ENCODE results near the gene SLC13A4.

DNA sequence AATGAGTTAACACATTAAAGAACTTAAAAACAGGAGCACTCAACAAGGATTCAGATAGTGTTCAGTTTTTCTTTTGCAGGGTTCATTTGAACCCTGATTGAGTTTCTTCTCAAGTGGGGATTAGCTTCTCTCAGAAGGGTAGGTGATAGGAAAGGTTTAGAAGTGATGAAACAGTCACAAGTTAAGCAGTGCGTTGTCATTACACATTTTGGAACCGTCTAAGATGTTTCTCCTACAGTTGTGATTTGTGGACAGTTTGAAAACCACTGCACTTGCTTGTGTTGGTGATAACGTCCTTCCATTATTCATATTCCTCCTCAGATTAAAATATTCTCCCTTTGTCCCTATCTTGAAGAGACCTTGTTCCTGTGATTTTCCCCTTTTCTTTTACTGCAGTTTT lies 62.9 kb downstream of the SLC13A4 start:
- TF ChIP-seq KDM3A (CRISPR knock-in tag; IDR thresholded peaks at IDR 0.05; ENCODE audit: low read depth) (no peak), ADNP (CRISPR knock-in tag; IDR thresholded peaks at IDR 0.05) (no peak), TCF12 (IDR thresholded peaks at IDR 0.05) (no peak), TCF12 (CRISPR knock-in tag; IDR thresholded peaks at IDR 0.05) (no peak), POLR2A (IDR thresholded peaks at IDR 0.05; ENCODE audit: insufficient read depth in 1 of 2, low read depth in 2 of 2, low read length in 2 of 2) (no peak), PTBP1 (IDR thresholded peaks at IDR 0.05; ENCODE audit: low read depth, low read length, poor library complexity, severe bottlenecking) (no peak), TGIF2 (CRISPR knock-in tag; IDR thresholded peaks at IDR 0.05) (no peak), MYC (CRISPR knock-in tag; IDR thresholded peaks at IDR 0.05; ENCODE audit: borderline replicate concordance) (no peak), PLRG1 (conservative IDR thresholded peaks at IDR 0.05) (no peak), SKI (IDR thresholded peaks at IDR 0.05; ENCODE audit: partially characterized antibody) (no peak), WIZ (CRISPR knock-in tag; IDR thresholded peaks at IDR 0.05) (no peak), NR2F2 (IDR thresholded peaks at IDR 0.05; ENCODE audit: borderline replicate concordance, low read depth) (no peak)

Measured in HepG2 (cell line).